ENCODE results near the gene EIF4A3.

The EIF4A3 gene

GRCh38 chr17:80130992-80131391, 15.9 kb downstream of the EIF4A3 start:
- DNase-seq: no peak

GRCh38 chr17:80129006-80129565, 17.8 kb downstream of the EIF4A3 start:
- DNase-seq: no peak

GRCh38 chr17:80126449-80126715, 20.5 kb downstream of the EIF4A3 start:
- DNase-seq: no peak

GRCh38 chr17:80125656-80126448, 21.1 kb downstream of the EIF4A3 start:
- DNase-seq: no peak

GRCh38 chr17:80124351-80124981, 22.5 kb downstream of the EIF4A3 start:
- no peak for DNase-seq

- no peak for DNase-seq
Measured at GRCh38 chr17:80123791-80124190, 23.1 kb downstream of the EIF4A3 start.

GRCh38 chr17:80122926-80123505, 23.9 kb downstream of the EIF4A3 start:
- no peak for DNase-seq

- no peak for DNase-seq
Measured at GRCh38 chr17:80122026-80122575, 24.8 kb downstream of the EIF4A3 start.

GRCh38 chr17:80119839-80120238, 27.1 kb downstream of the EIF4A3 start:
- no peak for DNase-seq

- DNase-seq: no peak
Measured at GRCh38 chr17:80119271-80119791, 27.6 kb downstream of the EIF4A3 start.

- no peak for DNase-seq
Measured at GRCh38 chr17:80118601-80119270, 28.2 kb downstream of the EIF4A3 start.

- DNase-seq: no peak
Measured at GRCh38 chr17:80117491-80118401, 29.2 kb downstream of the EIF4A3 start.

GRCh38 chr17:80116921-80117380, 30.0 kb downstream of the EIF4A3 start:
- DNase-seq: no peak

GRCh38 chr17:80116276-80116920, 30.5 kb downstream of the EIF4A3 start:
- DNase-seq: no peak

GRCh38 chr17:80115159-80115558, 31.8 kb downstream of the EIF4A3 start:
- DNase-seq: no peak

GRCh38 chr17:80114758-80115157, 32.2 kb downstream of the EIF4A3 start:
- no peak for DNase-seq

- no peak for DNase-seq
Measured at GRCh38 chr17:80113033-80113484, 33.9 kb downstream of the EIF4A3 start.

- no peak for DNase-seq
Measured at GRCh38 chr17:80112471-80113032, 34.4 kb downstream of the EIF4A3 start.

GRCh38 chr17:80111702-80112470, 35.0 kb downstream of the EIF4A3 start:
- DNase-seq: no peak

Measured in GOT3 (cell line).